PC-3 (cell line): Measurements from ENCODE around the gene ANKRD52.
"Not testable (repeated sequence)": the region's sequence is repeated elsewhere in the genome, so short reads cannot be mapped to it uniquely, and the experiment has no call there.

Experiments used
- CTCF ChIP-seq: fragments of 300-600 bp; sonication (generic); conservative IDR thresholded peaks from 2 replicates; pipeline ENCODE4 v1.5.1; 2017; ENCODE audit warnings: antibody characterized with exemption, low read depth, mild to moderate bottlenecking, low read length
- EZH2 ChIP-seq: fragments of 300-600 bp; sonication (generic); IDR thresholded peaks from one replicate; pipeline ENCODE4 v1.6.1; 2017; ENCODE audit warnings: antibody characterized with exemption, mild to moderate bottlenecking, low read length; ENCODE audit not compliant: unreplicated experiment
- EZH2phosphoT487 ChIP-seq: fragments of 300-600 bp; sonication (generic); IDR thresholded peaks from 2 replicates; pipeline ENCODE4 v1.6.1; 2018; ENCODE audit warnings: mild to moderate bottlenecking, antibody characterized with exemption, low read length, borderline replicate concordance

GRCh38 chr12:56284263-56284662 lies 26.1 kb upstream of the ANKRD52 start:
- not testable (repeated sequence) for TF ChIP-seq CTCF, EZH2, EZH2phosphoT487
